Measurements from ENCODE around the gene ATP7A. TPM values are rescaled to one million over a fixed set of nuclear protein-coding genes. Genes with fewer than 3 reads are reported as not detected.

ATP7A gene
- total and polyA plus RNA-seq, 2 donors (not counting 1 experiment from before 2014, with no cell fraction given) = 2.7 to 12.4 TPM

DNA sequence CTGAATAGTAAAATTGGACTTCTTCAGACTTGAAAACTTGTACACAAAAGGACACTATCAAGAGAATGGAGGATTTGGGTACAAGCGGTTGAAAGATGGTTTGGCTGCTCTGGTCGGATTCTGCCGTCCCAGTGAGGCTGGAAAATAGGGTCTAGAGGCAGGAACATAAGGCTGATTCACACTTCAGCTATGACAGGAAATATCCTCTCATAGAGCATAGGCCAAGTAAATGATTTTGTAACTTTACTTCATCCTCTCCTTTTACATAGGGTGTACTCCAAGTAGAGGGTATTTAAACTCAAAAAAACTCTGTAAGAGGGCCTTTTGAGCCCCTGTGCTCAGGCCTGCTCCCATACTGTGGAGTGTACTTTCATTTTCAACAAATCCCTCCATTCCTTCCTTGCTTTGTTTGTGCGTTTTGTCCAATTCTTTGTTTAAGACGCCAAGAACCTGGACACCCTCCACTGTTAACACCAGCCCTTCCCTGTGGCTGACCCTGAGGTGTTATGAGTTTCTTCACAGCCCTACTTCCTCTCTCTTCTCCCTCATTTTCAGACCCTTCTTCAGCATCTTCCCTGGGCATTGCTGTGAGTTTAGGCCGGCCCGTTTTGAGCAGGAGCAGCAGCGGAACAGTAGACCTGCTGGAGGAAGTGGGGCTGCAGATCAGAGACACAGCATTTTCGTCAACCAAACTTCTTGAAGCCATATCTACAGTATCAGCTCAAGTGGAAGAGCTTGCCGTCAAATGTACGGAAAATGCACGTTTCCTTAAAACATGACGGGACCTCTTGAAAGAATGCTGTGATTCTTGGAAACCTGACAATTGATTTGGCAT is 51.8 kb downstream of the ATP7A start:
- no CpG with 5 or more reads among the region's 13 CpGs for WGBS (ENCODE audit: insufficient coverage)
- CTCF ChIA-PET = no interaction called here
- H3K9me3 ChIP-seq (ENCODE audit: control extremely low read depth in 1 of 3, control insufficient read depth in 2 of 3, insufficient read depth in 1 of 3, low read length in 2 of 3) = no peaks in the 10 kb centered on the region
- POLR2A ChIA-PET = no interaction called here
- H3K4me3 ChIP-seq (ENCODE audit: control extremely low read depth in 1 of 5, extremely low read depth in 1 of 5, insufficient read depth in 1 of 5, low read depth in 2 of 5, low read length in 4 of 5) = no peak overlapping the region
- intact Hi-C loops (cut with micrococcal nuclease) = no loop called here
- no peaks in the 10 kb centered on the region for H3K27me3 ChIP-seq (replicated peaks in 1 of 4; ENCODE audit: control extremely low read depth in 1 of 4, control insufficient read depth in 3 of 4, insufficient read depth in 4 of 4, low read length in 3 of 4)
- ATAC-seq (ENCODE audit: low read depth) (no peak), DNase-seq (no peak)
- Mint-ChIP-seq H3K4me1 (peaks cover 13% of the 10 kb centered on the region), H3K27me3 (no peaks in the 10 kb centered on the region), H3K9me3 (ENCODE audit: insufficient read depth) (no peaks in the 10 kb centered on the region), H3K27ac (peak overlapping the region; percentile 55), H3K4me3 (peak overlapping the region; percentile 61)
- H3K79me2 ChIP-seq (ENCODE audit: control insufficient read depth, insufficient read depth, low read length) = peaks cover 9% of the 10 kb centered on the region
- H3K27ac ChIP-seq (ENCODE audit: low read length in 2 of 2) = no peak overlapping the region
- peaks cover 4% of the 10 kb centered on the region for H4K20me1 ChIP-seq (ENCODE audit: control insufficient read depth, insufficient read depth, low read length, poor library complexity, severe bottlenecking)
- no peak overlapping the region for H3K9ac ChIP-seq (ENCODE audit: low read length)
- no peaks in the 10 kb centered on the region for H3K4me1 ChIP-seq (ENCODE audit: control insufficient read depth in 2 of 2, insufficient read depth in 2 of 2, low read length in 2 of 2)
- no peak overlapping the region for H2AFZ ChIP-seq (ENCODE audit: insufficient read depth, low read depth, low read length, poor library complexity, severe bottlenecking)
- TF ChIP-seq, protein P1, sequence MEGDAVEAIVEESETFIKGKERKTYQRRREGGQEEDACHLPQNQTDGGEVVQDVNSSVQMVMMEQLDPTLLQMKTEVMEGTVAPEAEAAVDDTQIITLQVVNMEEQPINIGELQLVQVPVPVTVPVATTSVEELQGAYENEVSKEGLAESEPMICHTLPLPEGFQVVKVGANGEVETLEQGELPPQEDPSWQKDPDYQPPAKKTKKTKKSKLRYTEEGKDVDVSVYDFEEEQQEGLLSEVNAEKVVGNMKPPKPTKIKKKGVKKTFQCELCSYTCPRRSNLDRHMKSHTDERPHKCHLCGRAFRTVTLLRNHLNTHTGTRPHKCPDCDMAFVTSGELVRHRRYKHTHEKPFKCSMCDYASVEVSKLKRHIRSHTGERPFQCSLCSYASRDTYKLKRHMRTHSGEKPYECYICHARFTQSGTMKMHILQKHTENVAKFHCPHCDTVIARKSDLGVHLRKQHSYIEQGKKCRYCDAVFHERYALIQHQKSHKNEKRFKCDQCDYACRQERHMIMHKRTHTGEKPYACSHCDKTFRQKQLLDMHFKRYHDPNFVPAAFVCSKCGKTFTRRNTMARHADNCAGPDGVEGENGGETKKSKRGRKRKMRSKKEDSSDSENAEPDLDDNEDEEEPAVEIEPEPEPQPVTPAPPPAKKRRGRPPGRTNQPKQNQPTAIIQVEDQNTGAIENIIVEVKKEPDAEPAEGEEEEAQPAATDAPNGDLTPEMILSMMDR (IDR thresholded peaks at IDR 0.05) = no peak
- TF ChIP-seq EZH2 (IDR thresholded peaks at IDR 0.05; ENCODE audit: borderline replicate concordance, insufficient read depth, low read depth, low read length, poor library complexity, severe bottlenecking) = no peak
- H3K4me2 ChIP-seq (replicated peaks; ENCODE audit: low read depth, low read length, poor library complexity, severe bottlenecking) = no peak overlapping the region
- no peaks in the 10 kb centered on the region for H3K36me3 ChIP-seq (replicated peaks in 1 of 2; ENCODE audit: control extremely low read depth in 1 of 2, control insufficient read depth in 1 of 2, extremely low read depth in 1 of 2, insufficient read depth in 2 of 2, low read length in 1 of 2)

DNA sequence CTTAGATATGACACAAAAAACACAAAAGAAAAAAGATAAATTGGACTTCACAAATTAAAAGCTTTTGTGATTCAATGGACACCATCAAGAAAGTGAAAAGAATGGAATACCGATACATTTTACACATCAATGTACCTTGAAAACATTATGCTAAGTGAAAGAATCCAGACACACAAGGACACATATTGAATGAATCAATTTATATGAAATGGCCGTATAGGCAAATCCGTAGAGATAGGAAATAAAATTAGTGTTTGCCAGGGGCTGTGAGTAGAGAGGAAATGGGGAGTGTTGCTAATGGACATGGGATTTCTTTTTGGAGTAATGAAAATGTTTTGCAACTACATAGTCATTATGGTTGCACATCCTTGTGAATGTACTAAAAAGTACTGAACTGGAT is 55.9 kb downstream of the ATP7A start:
- Histone ChIP-seq H3K79me2 (ENCODE audit: control insufficient read depth, insufficient read depth, low read length) (no peaks in the 10 kb centered on the region), H3K4me3 (ENCODE audit: control extremely low read depth in 1 of 5, extremely low read depth in 1 of 5, insufficient read depth in 1 of 5, low read depth in 2 of 5, low read length in 4 of 5) (no peak overlapping the region), H3K4me2 (replicated peaks; ENCODE audit: low read depth, low read length, poor library complexity, severe bottlenecking) (no peak overlapping the region), H3K27me3 (replicated peaks in 1 of 4; ENCODE audit: control extremely low read depth in 1 of 4, control insufficient read depth in 3 of 4, insufficient read depth in 4 of 4, low read length in 3 of 4) (no peaks in the 10 kb centered on the region), H4K20me1 (ENCODE audit: control insufficient read depth, insufficient read depth, low read length, poor library complexity, severe bottlenecking) (peaks cover 4% of the 10 kb centered on the region), H3K4me1 (ENCODE audit: control insufficient read depth in 2 of 2, insufficient read depth in 2 of 2, low read length in 2 of 2) (no peaks in the 10 kb centered on the region), H3K27ac (ENCODE audit: low read length in 2 of 2) (no peak overlapping the region), H3K9ac (ENCODE audit: low read length) (no peak overlapping the region), H3K36me3 (replicated peaks in 1 of 2; ENCODE audit: control extremely low read depth in 1 of 2, control insufficient read depth in 1 of 2, extremely low read depth in 1 of 2, insufficient read depth in 2 of 2, low read length in 1 of 2) (no peaks in the 10 kb centered on the region), H2AFZ (ENCODE audit: insufficient read depth, low read depth, low read length, poor library complexity, severe bottlenecking) (no peak overlapping the region), H3K9me3 (ENCODE audit: control extremely low read depth in 1 of 3, control insufficient read depth in 2 of 3, insufficient read depth in 1 of 3, low read length in 2 of 3) (no peaks in the 10 kb centered on the region)
- intact Hi-C loops (cut with micrococcal nuclease) = no loop called here
- CTCF ChIA-PET = no interaction called here
- no CpG with 5 or more reads among the region's 3 CpGs for WGBS (ENCODE audit: insufficient coverage)
- H3K9me3 Mint-ChIP-seq (ENCODE audit: insufficient read depth) = no peaks in the 10 kb centered on the region
- H3K27me3 Mint-ChIP-seq = no peaks in the 10 kb centered on the region
- no peak for TF ChIP-seq EZH2 (IDR thresholded peaks at IDR 0.05; ENCODE audit: borderline replicate concordance, insufficient read depth, low read depth, low read length, poor library complexity, severe bottlenecking)
- TF ChIP-seq, protein P1 (IDR thresholded peaks at IDR 0.05) = no peak
- H3K27ac Mint-ChIP-seq = no peak overlapping the region
- ATAC-seq (ENCODE audit: low read depth) = no peak
- peaks cover 6% of the 10 kb centered on the region for H3K4me1 Mint-ChIP-seq
- no peak for DNase-seq
- POLR2A ChIA-PET = no interaction called here
- no peak overlapping the region for H3K4me3 Mint-ChIP-seq

Measured in B cell (primary cell).